NCI-H2227 treated with DMSO at 0.1 percent for 48 hours (cell line): ENCODE data around the gene PXYLP1.
"Not testable (repeated sequence)": the region's sequence is repeated elsewhere in the genome, so short reads cannot be mapped to it uniquely, and the experiment has no call there.

ENCODE experiments used
- DNase-seq: peaks from one replicate; lab custom pipeline; 2025; lab: John Stamatoyannopoulos, UW

The PXYLP1 gene

GRCh38 chr3:141300426-141300825, 68.8 kb downstream of the PXYLP1 start:
- not testable (repeated sequence) for DNase-seq

- DNase-seq: no peak
Observed at GRCh38 chr3:141302364-141303141, 70.9 kb downstream of the PXYLP1 start.

- DNase-seq: peak; percentile 48
Observed at GRCh38 chr3:141303481-141304223, 72.0 kb downstream of the PXYLP1 start.

- DNase-seq: peak; percentile 0
Observed at GRCh38 chr3:141305436-141305835, 73.8 kb downstream of the PXYLP1 start.

- DNase-seq: no peak
Observed at GRCh38 chr3:141306276-141306675, 74.7 kb downstream of the PXYLP1 start.

- DNase-seq: no peak
Observed at GRCh38 chr3:141306922-141307321, 75.3 kb downstream of the PXYLP1 start.

GRCh38 chr3:141307351-141308059, 75.9 kb downstream of the PXYLP1 start:
- DNase-seq: no peak

- DNase-seq: no peak
Observed at GRCh38 chr3:141308588-141309218, 77.1 kb downstream of the PXYLP1 start.

GRCh38 chr3:141311170-141311495, 79.5 kb downstream of the PXYLP1 start:
- DNase-seq: no peak

GRCh38 chr3:141311496-141312353, 80.1 kb downstream of the PXYLP1 start:
- peak; percentile 95 for DNase-seq

- no peak for DNase-seq
Observed at GRCh38 chr3:141312354-141313092, 80.9 kb downstream of the PXYLP1 start.

- DNase-seq: no peak
Observed at GRCh38 chr3:141313093-141313683, 81.6 kb downstream of the PXYLP1 start.

GRCh38 chr3:141314415-141314814, 82.8 kb downstream of the PXYLP1 start:
- DNase-seq: not testable (repeated sequence)

- DNase-seq: no peak
Observed at GRCh38 chr3:141316851-141317250, 85.2 kb downstream of the PXYLP1 start.

- no peak for DNase-seq
Observed at GRCh38 chr3:141320399-141321108, 88.9 kb downstream of the PXYLP1 start.

- DNase-seq: no peak
Observed at GRCh38 chr3:141321109-141321497, 89.5 kb downstream of the PXYLP1 start.

- DNase-seq: no peak
Observed at GRCh38 chr3:141323936-141324704, 92.5 kb downstream of the PXYLP1 start.

GRCh38 chr3:141326123-141326522, 94.5 kb downstream of the PXYLP1 start:
- DNase-seq: no peak

GRCh38 chr3:141326626-141327025, 95.0 kb downstream of the PXYLP1 start:
- no peak for DNase-seq
